Urinary bladder (tissue), 4 donors: ENCODE data around the gene MTREX. TPM values are rescaled to one million over a fixed set of nuclear protein-coding genes. Genes with fewer than 3 reads are reported as not detected.
A peak's percentile ranks its signal among the peaks of the same experiment; 100 is the strongest.

Source experiments
- DNase-seq: peaks from one replicate; pipeline ENCODE4 v3.0.0-alpha.2; 2015; ENCODE audit errors: extremely low spot score
- H3K27ac ChIP-seq: one replicate; pipeline ENCODE4 v1.5.1; 2013; ENCODE audit warnings: low read depth, mild to moderate bottlenecking, moderate library complexity
- H3K36me3 ChIP-seq: one replicate; pipeline ENCODE4 v1.6.1; 2013; ENCODE audit warnings: mild to moderate bottlenecking, moderate library complexity; ENCODE audit not compliant: insufficient read depth
- H3K4me1 ChIP-seq: one replicate; pipeline ENCODE4 v1.6.1; 2013; ENCODE audit warnings: mild to moderate bottlenecking, moderate library complexity; ENCODE audit not compliant: insufficient read depth
- H3K4me3 ChIP-seq: one replicate; pipeline ENCODE4 v1.5.1; 2013; ENCODE audit warnings: low read depth, low read length
- WGBS: extraction: QIAGEN DNeasy Blood & Tissue Kit; methylation state at CpG from one replicate; pipeline ENCODE4 v1.1.7; 2013; 5-methylcytosine and 5-hydroxymethylcytosine counted together
- polyA plus RNA-seq: library from polyadenylated mRNA; stranded (reverse); fragments of 200-250 nt; gene quantifications from one replicate; pipeline ENCODE4 v1.2.3, GENCODE V29; 2013
- total RNA-seq: library from RNA; depleted of rRNA; stranded (reverse); fragments of >200 nt; gene quantifications from one replicate; pipeline ENCODE4 v1.2.3, GENCODE V29; 2014
- donor health status: healthy with polysubstance abuse.
- donor health status: healthy.

Gene MTREX
- total and polyA plus RNA-seq, 2 donors = 27.5 to 153 TPM

GRCh38 chr5:55437452-55437851, 129.7 kb downstream of the MTREX start:
- no peak for DNase-seq
- Histone ChIP-seq H3K4me1 (no peaks in the 10 kb centered on the region), H3K27ac (no peak overlapping the region), H3K36me3 (no peaks in the 10 kb centered on the region), H3K4me3 (no peak overlapping the region)
- 43% methylated on average over 1 of the region's 1 CpG for WGBS

GRCh38 chr5:55437859-55438206, 130.0 kb downstream of the MTREX start:
- H3K4me1 ChIP-seq = no peaks in the 10 kb centered on the region
- no peak for DNase-seq
- H3K4me3 ChIP-seq = no peak overlapping the region
- WGBS = 55% methylated on average over 2 of the region's 2 CpGs
- H3K36me3 ChIP-seq = no peaks in the 10 kb centered on the region
- H3K27ac ChIP-seq = peak overlapping the region; percentile 81

- no peak for DNase-seq
- no peaks in the 10 kb centered on the region for H3K36me3 ChIP-seq
- H3K27ac ChIP-seq = no peak overlapping the region
- H3K4me3 ChIP-seq = no peak overlapping the region
- H3K4me1 ChIP-seq = no peaks in the 10 kb centered on the region
- WGBS = 40% methylated on average over 4 of the region's 4 CpGs
Observed at GRCh38 chr5:55438998-55439397, 131.2 kb downstream of the MTREX start.

- no peak overlapping the region for H3K4me3 ChIP-seq
- 76% methylated on average over 6 of the region's 6 CpGs for WGBS
- DNase-seq = no peak
- H3K4me1 ChIP-seq = no peaks in the 10 kb centered on the region
- peaks cover 2% of the 10 kb centered on the region for H3K36me3 ChIP-seq
- H3K27ac ChIP-seq = no peak overlapping the region
Observed at GRCh38 chr5:55440188-55440646, 132.4 kb downstream of the MTREX start.

GRCh38 chr5:55441107-55441771, 133.4 kb downstream of the MTREX start:
- Histone ChIP-seq H3K27ac (no peak overlapping the region), H3K36me3 (peaks cover 2% of the 10 kb centered on the region), H3K4me3 (no peak overlapping the region), H3K4me1 (no peaks in the 10 kb centered on the region)
- no peak for DNase-seq
- WGBS = 75% methylated on average over 3 of the region's 3 CpGs

GRCh38 chr5:55441954-55442353, 134.2 kb downstream of the MTREX start:
- Histone ChIP-seq H3K4me3 (no peak overlapping the region), H3K4me1 (no peaks in the 10 kb centered on the region), H3K36me3 (peaks cover 2% of the 10 kb centered on the region), H3K27ac (no peak overlapping the region)
- DNase-seq = no peak
- WGBS = 92% methylated on average over 1 of the region's 1 CpG

- H3K36me3 ChIP-seq = peaks cover 2% of the 10 kb centered on the region
- WGBS = 81% methylated on average over 3 of the region's 3 CpGs
- no peaks in the 10 kb centered on the region for H3K4me1 ChIP-seq
- H3K27ac ChIP-seq = no peak overlapping the region
- no peak for DNase-seq
- no peak overlapping the region for H3K4me3 ChIP-seq
Observed at GRCh38 chr5:55445791-55446190, 138.0 kb downstream of the MTREX start.

- no peak for DNase-seq
- Histone ChIP-seq H3K27ac (no peak overlapping the region), H3K36me3 (peaks cover 2% of the 10 kb centered on the region), H3K4me1 (no peaks in the 10 kb centered on the region), H3K4me3 (no peak overlapping the region)
- 35% methylated on average over 8 of the region's 8 CpGs for WGBS
Observed at GRCh38 chr5:55446640-55447351, 139.0 kb downstream of the MTREX start.

- Histone ChIP-seq H3K4me1 (no peaks in the 10 kb centered on the region), H3K4me3 (no peak overlapping the region), H3K27ac (no peak overlapping the region), H3K36me3 (peaks cover 2% of the 10 kb centered on the region)
- 72% methylated on average over 4 of the region's 4 CpGs for WGBS
- no peak for DNase-seq
Observed at GRCh38 chr5:55450050-55450765, 142.4 kb downstream of the MTREX start.

GRCh38 chr5:55451976-55452375, 144.2 kb downstream of the MTREX start:
- H3K4me3 ChIP-seq = no peak overlapping the region
- no peak overlapping the region for H3K27ac ChIP-seq
- peaks cover 2% of the 10 kb centered on the region for H3K36me3 ChIP-seq
- WGBS = 96% methylated on average over 2 of the region's 2 CpGs
- H3K4me1 ChIP-seq = no peaks in the 10 kb centered on the region
- DNase-seq = no peak

GRCh38 chr5:55453211-55453610, 145.4 kb downstream of the MTREX start:
- H3K27ac ChIP-seq = no peak overlapping the region
- no peaks in the 10 kb centered on the region for H3K4me1 ChIP-seq
- 60% methylated on average over 1 of the region's 1 CpG for WGBS
- no peak overlapping the region for H3K4me3 ChIP-seq
- peaks cover 2% of the 10 kb centered on the region for H3K36me3 ChIP-seq
- no peak for DNase-seq

GRCh38 chr5:55454282-55454681, 146.5 kb downstream of the MTREX start:
- Histone ChIP-seq H3K4me3 (no peak overlapping the region), H3K27ac (no peak overlapping the region), H3K4me1 (no peaks in the 10 kb centered on the region), H3K36me3 (peaks cover 2% of the 10 kb centered on the region)
- WGBS = 63% methylated on average over 2 of the region's 2 CpGs
- DNase-seq = no peak

GRCh38 chr5:55456216-55456895, 148.6 kb downstream of the MTREX start:
- no peak overlapping the region for H3K4me3 ChIP-seq
- H3K4me1 ChIP-seq = no peaks in the 10 kb centered on the region
- no peak overlapping the region for H3K27ac ChIP-seq
- no peak for DNase-seq
- H3K36me3 ChIP-seq = peaks cover 2% of the 10 kb centered on the region
- WGBS = 93% methylated on average over 3 of the region's 3 CpGs
